A673 (cell line): ENCODE results near the gene GRID2. TPM values are rescaled to one million over a fixed set of nuclear protein-coding genes. Genes with fewer than 3 reads are reported as not detected.

Experiments
- BruUV-seq: library from RNA; stranded (reverse); fragments of 400-500 nt; replicated peaks from 2 replicates; lab custom pipeline; 2021; lab: Mats Ljungman, UMichigan
- CTCF ChIA-PET: fragments of 300-600 bp; sonication (Branson Sonifier 250); formaldehyde crosslinking; loops from one replicate; lab custom pipeline; 2022; ENCODE audit warnings: antibody characterized with exemption; lab: Charles Lee
- POLR2A ChIA-PET: fragments of 300-600 bp; sonication (Branson Sonifier 250); formaldehyde crosslinking; loops from one replicate; lab custom pipeline; 2022; ENCODE audit warnings: antibody characterized with exemption; ENCODE audit not compliant: low non-redundant PET; lab: Charles Lee
- DNase-seq: peaks from one replicate; pipeline ENCODE4 v3.0.0-alpha.2; 2015; ENCODE audit warnings: low spot score
- H3K27ac ChIP-seq: fragments of 200-600 bp; sonication (generic); 2 replicates; pipeline ENCODE4 v1.5.1; 2016; ENCODE audit warnings: mixed run types, low read depth, mild to moderate bottlenecking, mixed read lengths, antibody characterized with exemption, low read length; ENCODE audit not compliant: poor library complexity, severe bottlenecking
- H3K27me3 ChIP-seq: fragments of 200-600 bp; sonication (generic); replicated peaks from 2 replicates; pipeline ENCODE4 v1.6.1; 2017; ENCODE audit warnings: mixed run types, low read depth, mild to moderate bottlenecking, mixed read lengths, antibody characterized with exemption, low read length; ENCODE audit not compliant: insufficient read depth, poor library complexity
- H3K36me3 ChIP-seq: fragments of 200-600 bp; sonication (generic); 2 replicates; pipeline ENCODE4 v1.6.1; 2016; ENCODE audit warnings: mixed run types, mild to moderate bottlenecking, mixed read lengths, antibody characterized with exemption, low read length; ENCODE audit not compliant: insufficient read depth, poor library complexity, severe bottlenecking
- H3K4me1 ChIP-seq: fragments of 200-600 bp; sonication (generic); 2 replicates; pipeline ENCODE4 v1.6.1; 2017; ENCODE audit warnings: mixed run types, mild to moderate bottlenecking, mixed read lengths, antibody characterized with exemption, low read length; ENCODE audit not compliant: insufficient read depth, poor library complexity, severe bottlenecking
- H3K4me3 ChIP-seq: fragments of 200-600 bp; sonication (generic); 2 replicates; pipeline ENCODE4 v1.5.1; 2016; ENCODE audit warnings: low read depth, mixed run types, mild to moderate bottlenecking, mixed read lengths, low read length; ENCODE audit not compliant: poor library complexity, severe bottlenecking
- H3K9me3 ChIP-seq: fragments of 200-600 bp; sonication (generic); 2 replicates; pipeline ENCODE4 v1.6.1; 2016; ENCODE audit warnings: mixed run types, low read depth, mild to moderate bottlenecking, mixed read lengths, antibody characterized with exemption, low read length; ENCODE audit not compliant: poor library complexity, severe bottlenecking
- CTCF ChIP-seq: fragments of 300-800, 200-600 bp; sonication (generic); conservative IDR thresholded peaks from 2 replicates; pipeline ENCODE4 v1.5.1; 2017; ENCODE audit warnings: low read depth, mild to moderate bottlenecking, antibody characterized with exemption, low read length, moderate library complexity, mixed read lengths
- EZH2 ChIP-seq: fragments of 200-600 bp; sonication (generic); IDR thresholded peaks from 2 replicates; pipeline ENCODE4 v1.6.1; 2017; ENCODE audit warnings: borderline replicate concordance, low read depth, mild to moderate bottlenecking, mixed read lengths, antibody characterized with exemption, low read length; ENCODE audit not compliant: poor library complexity, severe bottlenecking
- intact Hi-C: fragments of 100-400 bp; cut with micrococcal nuclease; formaldehyde crosslinking; loops from one replicate; pipeline ENCODE4 v1.10.0; 2022; ENCODE audit not compliant: unreplicated experiment
- total RNA-seq: library from RNA; stranded (reverse); gene quantifications from 2 replicates; pipeline ENCODE4 v1.2.3, GENCODE V29; 2021

Gene GRID2
- total RNA-seq, 1 experiment from 2014 or later: not detected

GRCh38 chr4:92328095-92328494 lies 24.3 kb downstream of the GRID2 start:
- Histone ChIP-seq H3K9me3 (no peaks in the 10 kb centered on the region), H3K27me3 (no peaks in the 10 kb centered on the region), H3K27ac (no peak overlapping the region), H3K4me3 (no peak overlapping the region), H3K36me3 (no peaks in the 10 kb centered on the region), H3K4me1 (no peaks in the 10 kb centered on the region)
- CTCF ChIA-PET: no interaction called here
- DNase-seq: no peak
- POLR2A ChIA-PET: no interaction called here
- BruUV-seq: no TSS peak
- TF ChIP-seq EZH2: no peak
- intact Hi-C loops: no loop called here

GRCh38 chr4:92333016-92333415 lies 29.2 kb downstream of the GRID2 start:
- DNase-seq: no peak
- no TSS peak for BruUV-seq
- no peak for TF ChIP-seq CTCF
- no peak for TF ChIP-seq EZH2
- no peak overlapping the region for H3K4me3 ChIP-seq
- no peaks in the 10 kb centered on the region for H3K9me3 ChIP-seq
- ChIA-PET CTCF (no interaction called here), POLR2A (no interaction called here)
- no peaks in the 10 kb centered on the region for H3K27me3 ChIP-seq
- H3K27ac ChIP-seq: no peak overlapping the region
- intact Hi-C loops: no loop called here
- H3K36me3 ChIP-seq: no peaks in the 10 kb centered on the region
- no peaks in the 10 kb centered on the region for H3K4me1 ChIP-seq

GRCh38 chr4:92334716-92335350 lies 31.1 kb downstream of the GRID2 start:
- ChIA-PET CTCF (no interaction called here), POLR2A (no interaction called here)
- no peak for TF ChIP-seq EZH2
- no peak for TF ChIP-seq CTCF
- Histone ChIP-seq H3K4me1 (no peaks in the 10 kb centered on the region), H3K27me3 (no peaks in the 10 kb centered on the region), H3K27ac (no peak overlapping the region), H3K36me3 (no peaks in the 10 kb centered on the region), H3K4me3 (no peak overlapping the region), H3K9me3 (no peaks in the 10 kb centered on the region)
- intact Hi-C loops: no loop called here
- no peak for DNase-seq
- no TSS peak for BruUV-seq

- CTCF ChIA-PET: no interaction called here
These were observed 35.9 kb downstream of the GRID2 start for GRCh38 chr4:92339676-92340075.

More at GRCh38 chr4:92339676-92340075, 35.9 kb downstream of the GRID2 start:
- POLR2A ChIA-PET: interaction anchor here (0.6 kb wide), 1 partner anchor 60 kb away, joined by 6 read pairs; no protein-coding TSS in a partner anchor
- Histone ChIP-seq H3K4me1 (no peaks in the 10 kb centered on the region), H3K4me3 (no peak overlapping the region), H3K9me3 (no peaks in the 10 kb centered on the region), H3K36me3 (no peaks in the 10 kb centered on the region), H3K27me3 (no peaks in the 10 kb centered on the region), H3K27ac (no peak overlapping the region)
- no peak for TF ChIP-seq CTCF
- TF ChIP-seq EZH2: no peak
- BruUV-seq: no TSS peak
- no peak for DNase-seq
- intact Hi-C loops: no loop called here
